Umbilical cord (tissue), 2 donors: ENCODE results near the gene NEURL1. TPM values are rescaled to one million over a fixed set of nuclear protein-coding genes. Genes with fewer than 3 reads are reported as not detected.

Experiments
- DNase-seq: peaks from one replicate; pipeline ENCODE4 v3.0.0-alpha.2; 2015; ENCODE audit warnings: low spot score
- total RNA-seq: library from RNA; depleted of rRNA; stranded (reverse); fragments of >200 nt; gene quantifications from one replicate; pipeline ENCODE4 v1.2.3, GENCODE V29; 2014; ENCODE audit warnings: low replicate concordance; ENCODE audit not compliant: insufficient read depth

Gene NEURL1
- total RNA-seq, 1 donor from 2014 or later: 0.24 TPM

DNA sequence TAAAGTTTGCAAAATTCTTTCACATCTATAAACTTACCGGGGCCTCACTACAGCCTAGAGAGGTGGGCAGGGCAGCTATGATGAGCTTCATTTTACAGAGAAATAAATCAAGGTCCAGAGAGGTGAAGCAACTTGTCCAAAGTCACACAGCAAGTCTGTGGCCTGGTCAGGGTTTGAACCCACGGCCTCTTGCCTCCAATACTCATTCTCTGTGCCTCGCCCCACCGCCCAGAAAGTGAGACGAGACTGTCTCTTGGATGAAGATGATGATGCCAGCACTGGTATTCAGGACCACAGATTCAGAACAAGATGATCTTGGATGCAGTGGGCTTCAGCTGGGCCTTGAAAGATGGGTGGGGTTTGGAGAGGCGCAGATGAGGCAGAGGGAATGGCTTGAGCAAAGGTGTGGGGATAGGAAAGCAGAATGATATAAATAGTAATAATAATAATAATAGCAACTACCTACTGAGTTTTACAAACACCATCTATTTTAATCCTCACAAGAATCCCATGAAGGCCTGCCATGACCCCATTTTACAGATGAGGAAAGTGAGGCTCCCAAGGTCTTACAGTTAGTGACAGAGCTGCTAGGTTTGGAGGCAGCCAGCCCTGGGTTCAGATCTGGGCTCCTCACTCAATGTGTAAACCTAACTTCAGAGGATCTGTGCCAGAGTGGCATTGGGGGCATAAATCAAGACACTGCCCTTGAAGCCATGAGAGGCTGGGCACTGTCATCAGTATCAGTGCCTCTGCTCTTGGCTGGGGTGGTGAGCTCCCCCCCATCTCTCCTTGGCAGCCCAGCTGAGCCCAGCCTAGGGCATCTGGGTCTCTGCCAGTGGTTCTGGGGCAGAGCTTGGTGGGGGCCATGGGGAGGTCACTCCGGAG is 70.0 kb downstream of the NEURL1 start:
- no peak for DNase-seq

DNA sequence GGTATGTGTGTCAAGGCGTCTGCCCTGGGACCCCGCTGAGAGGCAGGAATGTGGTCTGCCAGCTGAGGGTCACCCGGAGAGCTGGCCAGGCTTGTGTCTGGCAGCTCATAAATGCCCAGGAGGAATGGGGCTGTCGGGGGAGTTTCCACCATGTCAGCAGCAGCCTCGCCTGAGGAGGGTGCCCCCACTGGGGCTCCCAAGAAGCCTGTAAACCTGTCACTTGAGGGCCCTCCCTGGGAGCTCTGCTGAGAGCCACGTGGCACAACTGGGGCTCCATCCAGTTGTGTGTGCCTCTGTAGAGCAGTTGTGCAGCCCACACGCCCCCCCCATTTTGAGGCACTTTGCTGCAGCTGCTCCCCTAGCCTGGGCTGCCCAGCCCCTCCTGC is 70.6 kb downstream of the NEURL1 start:
- peak; percentile 40 for DNase-seq

DNA sequence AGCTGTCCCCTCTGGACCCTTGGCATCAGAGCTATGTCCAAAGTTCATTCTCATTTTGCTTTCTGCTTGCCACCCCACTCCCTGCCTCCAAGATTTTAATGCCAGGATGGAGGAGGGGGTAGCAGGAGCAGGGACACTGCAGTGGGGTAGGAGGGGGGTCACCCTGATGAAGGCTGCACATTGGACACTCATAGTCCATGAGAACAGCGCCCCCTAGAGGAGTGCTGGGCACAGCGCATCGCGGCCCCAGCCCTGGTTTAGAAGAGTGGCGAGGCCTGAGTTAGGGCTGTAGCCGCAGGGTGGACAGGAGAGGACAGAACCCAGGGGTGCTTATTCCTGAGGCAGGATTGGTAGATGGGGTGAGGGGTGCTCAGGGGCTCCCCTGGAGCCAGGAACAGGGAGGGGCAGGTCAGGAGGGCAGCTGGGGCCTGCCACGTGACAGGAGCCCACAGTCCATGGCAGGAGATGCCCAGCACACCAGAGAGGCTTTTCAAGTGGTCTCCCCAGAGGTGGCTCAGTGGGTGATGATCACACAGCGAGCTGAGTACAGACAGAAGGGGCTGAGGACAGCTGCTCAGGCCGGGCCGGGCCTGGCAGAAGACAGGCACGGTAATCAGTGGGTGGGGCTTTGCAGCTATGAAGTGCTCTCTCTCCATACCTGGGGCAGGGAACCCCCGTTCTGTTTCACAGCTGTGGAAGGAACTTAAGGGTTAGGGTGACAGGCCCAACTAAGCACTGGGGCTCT is 71.4 kb downstream of the NEURL1 start:
- DNase-seq: no peak

DNA sequence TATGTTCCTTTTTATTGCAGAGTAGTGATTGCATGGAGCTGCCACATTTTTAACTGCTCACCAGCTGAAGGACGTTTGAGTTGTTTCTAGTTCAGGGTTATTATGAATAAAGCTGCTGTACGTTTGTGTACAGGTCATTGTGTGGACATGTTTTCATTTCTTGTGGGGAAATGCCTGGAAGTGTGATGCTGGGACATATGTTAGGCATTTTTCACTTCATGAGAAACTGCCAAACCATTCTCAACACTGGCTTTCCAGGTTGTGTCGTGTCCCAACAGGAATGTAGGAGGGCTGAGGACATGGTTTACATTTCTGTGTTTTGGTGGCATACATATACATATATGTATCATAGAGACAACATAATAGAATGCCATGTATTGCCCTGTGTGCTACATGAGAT is 73.0 kb downstream of the NEURL1 start:
- DNase-seq: no peak

DNA sequence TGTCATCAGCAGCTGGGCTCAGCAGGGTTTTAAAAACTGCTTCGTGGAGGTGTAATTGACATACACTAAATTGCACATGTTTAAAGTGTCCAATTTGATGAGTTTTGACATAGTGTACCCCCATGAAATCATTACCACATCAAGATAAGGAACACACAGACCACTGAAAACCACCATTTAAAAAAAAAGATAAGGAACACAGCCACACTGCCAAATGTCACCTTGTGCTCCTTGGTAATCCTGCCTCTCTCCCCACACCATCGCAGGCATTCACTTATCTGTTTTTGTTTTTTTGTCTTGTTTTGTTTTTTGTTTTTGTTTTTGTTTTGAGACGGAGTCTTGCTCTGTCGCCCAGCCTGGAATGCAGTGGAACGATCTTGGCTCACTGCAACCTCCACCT is 75.0 kb downstream of the NEURL1 start:
- DNase-seq: no peak

DNA sequence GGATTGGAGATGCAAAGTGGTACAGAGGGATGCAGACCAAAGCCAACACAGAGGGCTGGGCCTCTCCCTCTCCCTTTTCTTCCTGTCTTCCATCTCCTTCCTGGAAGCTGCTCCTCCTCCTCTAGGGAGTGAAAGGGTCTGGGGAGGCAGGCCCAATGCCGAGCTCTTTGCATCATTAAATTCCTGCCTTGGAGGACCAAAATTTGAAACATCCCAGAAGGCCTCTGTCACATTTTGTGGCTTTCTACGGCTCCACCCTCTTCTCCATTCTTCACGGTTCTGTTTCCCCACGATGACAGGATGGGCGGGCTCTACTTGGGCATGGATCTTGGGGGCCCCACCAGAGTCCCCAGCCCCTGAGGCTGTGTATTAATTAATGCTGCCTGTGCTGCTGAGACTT is 76.4 kb downstream of the NEURL1 start:
- DNase-seq: peak; percentile 95

DNA sequence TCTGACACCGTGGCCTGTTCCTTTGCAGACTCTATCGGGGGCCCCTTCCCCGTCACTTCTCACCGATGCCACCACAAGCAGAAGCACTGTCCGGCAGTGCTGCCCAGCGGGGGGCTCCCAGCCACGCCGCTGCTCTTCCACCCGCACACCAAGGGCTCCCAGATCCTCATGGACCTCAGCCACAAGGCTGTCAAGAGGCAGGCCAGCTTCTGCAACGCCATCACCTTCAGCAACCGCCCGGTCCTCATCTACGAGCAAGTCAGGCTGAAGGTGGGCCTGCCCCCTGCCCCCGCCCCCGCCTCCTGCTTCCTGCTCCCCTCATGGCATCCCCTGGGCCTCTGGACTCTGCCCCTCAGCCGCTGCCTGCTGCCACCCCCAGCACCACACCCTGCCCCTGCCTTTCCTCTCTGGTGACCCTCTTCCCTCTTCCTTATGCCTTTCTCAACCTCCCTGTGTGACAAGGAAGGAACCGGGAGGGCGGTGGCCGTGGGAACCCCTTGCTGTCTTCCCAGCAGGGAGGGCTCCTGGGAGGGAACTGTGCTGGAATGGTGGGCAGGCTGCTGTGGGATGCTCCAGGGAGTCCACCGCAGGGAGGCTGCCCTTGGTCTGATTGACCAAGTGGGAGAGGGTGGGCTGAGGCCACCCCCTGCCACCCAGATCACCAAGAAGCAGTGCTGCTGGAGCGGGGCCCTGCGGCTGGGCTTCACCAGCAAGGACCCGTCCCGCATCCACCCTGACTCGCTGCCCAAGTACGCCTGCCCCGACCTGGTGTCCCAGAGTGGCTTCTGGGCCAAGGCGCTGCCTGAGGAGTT is 77.5 kb downstream of the NEURL1 start:
- DNase-seq: no peak

DNA sequence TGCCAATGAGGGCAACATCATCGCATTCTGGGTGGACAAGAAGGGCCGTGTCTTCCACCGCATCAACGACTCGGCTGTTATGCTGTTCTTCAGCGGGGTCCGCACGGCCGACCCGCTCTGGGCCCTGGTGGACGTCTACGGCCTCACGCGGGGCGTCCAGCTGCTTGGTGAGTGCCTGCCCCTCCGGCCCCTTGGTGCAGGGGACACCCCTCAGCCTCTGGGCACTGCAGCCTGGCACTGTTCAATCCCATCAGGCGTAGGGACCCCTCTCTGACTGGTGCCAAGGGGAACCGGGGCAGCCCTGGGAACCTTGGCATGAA is 78.1 kb downstream of the NEURL1 start:
- no peak for DNase-seq

DNA sequence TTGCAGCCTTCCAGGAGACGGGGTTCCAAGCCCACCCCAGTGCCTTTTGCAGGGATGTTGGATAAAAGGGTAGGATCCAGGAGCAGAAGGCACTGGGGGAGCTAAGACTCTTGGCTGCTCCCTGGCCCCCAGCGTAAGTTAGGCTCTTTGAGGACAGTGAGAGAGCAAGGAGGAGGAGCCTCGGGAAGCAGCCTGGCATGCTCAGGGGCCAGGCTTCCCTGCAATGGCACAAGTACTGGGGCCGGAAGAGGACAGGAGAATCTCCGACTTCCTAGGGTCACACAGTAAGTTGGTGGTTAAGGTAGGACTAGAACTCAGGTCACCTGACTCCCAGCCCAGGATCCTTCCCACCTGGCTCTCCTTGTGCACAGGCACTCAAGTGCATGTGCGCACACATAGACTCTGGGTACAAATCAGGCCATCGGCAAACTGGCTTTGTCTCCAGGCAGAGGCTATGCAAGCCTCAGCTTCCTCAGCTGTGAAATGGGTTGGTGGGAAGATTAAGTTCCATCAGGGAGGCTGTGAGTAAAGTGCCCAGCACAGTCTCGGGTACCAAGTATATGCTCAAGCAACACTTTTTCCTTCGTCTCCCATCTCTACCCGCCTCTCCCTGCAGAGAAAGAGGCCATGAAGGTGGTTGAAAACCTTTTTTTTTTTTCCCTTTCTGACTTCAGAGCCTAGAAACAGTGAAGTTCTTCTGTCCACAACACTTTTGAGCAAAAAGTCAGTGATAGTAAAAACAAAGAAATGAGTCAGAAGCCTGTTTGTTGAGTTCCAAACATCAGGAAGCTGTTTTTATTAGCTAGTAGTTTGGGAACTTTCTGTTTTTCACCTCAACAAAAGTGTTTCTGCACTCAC is 79.1 kb downstream of the NEURL1 start:
- no peak for DNase-seq

DNA sequence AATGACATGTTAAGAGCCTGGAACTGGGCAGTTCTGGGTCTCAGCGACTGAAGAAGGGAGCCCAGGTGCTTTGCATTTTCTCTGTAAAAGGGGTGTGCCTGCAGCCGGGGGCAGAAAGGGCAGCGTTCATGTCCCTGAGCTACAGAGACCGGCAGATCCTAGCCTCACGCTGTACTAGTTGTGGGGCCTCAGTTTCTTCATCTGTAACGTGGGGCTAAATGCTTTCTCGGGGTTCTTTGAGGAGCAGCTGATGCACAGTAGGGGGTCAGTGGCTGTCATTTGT is 79.6 kb downstream of the NEURL1 start:
- no peak for DNase-seq

DNA sequence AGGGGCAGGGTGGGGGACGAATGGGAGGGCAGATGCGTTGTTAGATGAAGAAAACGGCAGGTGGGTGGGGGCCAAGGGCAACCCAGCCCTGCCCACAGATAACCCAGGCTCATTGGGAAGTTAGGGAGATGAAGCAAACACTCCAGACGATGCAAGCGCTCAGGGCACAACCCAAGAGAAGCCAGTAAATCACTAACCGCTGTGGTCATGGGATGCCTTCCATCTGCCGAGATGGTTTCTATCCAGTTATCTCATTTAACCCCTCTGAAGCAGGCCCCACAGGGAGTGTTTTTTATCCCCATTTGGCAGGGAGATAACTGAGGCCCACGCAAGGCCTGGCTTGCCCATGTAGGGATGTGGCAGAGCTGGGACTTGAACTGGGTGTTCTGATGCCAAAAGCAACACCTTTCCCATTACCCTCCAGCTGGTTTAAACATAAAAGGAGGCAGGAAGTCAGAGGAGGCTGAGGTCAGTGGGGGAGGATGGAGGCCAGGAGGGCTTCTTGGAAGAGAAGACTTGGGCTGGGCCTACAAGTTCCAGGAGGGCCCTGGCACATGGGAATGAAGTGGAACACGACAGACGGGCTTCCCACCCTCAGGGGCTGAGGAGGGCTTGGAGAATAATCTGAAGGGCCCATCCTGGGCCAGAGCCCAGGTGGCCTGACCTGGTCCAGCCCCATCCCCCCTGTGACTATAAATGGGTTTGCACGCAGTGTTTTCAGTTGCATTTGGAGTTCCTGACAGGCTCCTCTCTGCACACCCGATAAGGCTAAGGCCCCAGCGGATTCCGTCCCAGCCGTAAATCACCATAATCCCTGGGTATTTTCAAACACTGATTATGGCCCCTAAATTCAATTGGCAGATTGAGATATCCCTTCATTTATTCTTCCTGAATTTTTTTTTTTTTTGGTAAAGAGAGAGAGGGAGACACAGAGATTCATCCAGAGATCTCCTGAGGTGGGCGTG is 80.9 kb downstream of the NEURL1 start:
- DNase-seq: peak; percentile 80

DNA sequence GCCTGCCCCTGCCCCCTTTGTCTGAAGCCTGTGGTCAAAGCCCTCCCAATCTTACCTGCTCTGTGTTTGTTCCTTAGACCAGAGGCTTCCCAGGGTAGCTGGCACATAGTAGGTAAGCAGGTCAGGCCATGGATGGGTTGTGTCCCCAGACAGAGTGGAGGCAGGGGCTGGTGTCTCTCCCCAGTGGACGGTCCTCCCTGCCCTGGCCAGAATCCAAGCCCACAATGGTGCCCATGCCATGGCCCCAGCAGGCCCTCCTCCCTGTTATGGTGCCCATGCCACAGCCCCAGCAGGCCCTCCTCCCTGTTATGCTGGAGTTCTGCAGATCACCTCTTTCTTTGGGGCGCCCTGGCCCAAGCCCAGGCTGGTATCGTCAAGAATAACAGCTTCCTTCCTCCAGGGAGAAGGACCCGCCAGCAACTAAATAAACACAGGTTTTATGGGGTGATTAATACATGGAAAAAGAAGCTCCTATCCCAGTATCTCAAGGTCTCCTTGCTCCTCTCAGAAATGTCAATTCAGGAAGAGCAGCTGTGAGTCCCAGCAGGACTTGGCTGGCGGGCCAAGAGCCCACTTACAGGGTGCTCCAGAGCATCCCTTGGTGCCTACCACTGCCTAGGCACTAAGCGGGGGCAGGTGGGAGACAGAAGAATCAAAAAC is 82.0 kb downstream of the NEURL1 start:
- DNase-seq: no peak

DNA sequence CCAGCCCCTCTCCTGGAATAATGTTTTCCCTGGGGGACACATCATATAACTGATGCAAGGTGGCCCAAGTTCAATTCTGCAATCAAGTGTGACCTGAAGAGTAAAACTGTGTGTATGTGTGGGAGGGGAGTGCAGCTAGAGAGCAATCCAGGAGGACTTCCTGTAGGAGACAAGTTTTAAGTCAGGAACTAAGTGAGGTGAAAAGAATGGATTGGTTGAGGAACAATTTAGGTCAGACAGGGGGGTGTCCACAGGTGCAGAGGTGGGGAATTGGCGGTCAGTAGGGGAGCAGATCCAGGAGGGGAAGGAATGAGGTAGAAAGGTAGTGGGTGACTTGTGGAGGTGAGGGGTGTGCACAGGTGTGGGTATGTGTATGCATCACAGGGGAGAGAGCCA is 82.6 kb downstream of the NEURL1 start:
- no peak for DNase-seq

DNA sequence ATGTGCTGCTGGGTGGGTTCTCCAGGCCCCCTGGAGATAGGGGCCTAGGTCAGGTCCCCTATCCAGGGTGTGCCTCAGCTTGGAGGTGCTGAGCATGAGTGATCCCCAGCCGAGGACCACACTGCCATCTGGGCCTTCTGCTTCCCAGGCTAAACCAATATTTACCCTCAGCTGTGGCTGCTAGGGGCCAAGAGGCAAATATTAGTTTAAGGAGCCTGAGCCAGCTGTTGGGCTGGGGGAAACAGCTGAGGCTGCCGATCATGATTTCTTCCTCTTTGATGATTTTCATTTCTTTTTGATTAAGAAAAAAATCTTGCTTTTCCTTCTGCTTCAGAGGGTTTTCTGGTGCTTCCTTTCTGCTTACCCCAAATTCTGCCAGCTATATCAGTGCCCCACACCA is 83.4 kb downstream of the NEURL1 start:
- DNase-seq: no peak

DNA sequence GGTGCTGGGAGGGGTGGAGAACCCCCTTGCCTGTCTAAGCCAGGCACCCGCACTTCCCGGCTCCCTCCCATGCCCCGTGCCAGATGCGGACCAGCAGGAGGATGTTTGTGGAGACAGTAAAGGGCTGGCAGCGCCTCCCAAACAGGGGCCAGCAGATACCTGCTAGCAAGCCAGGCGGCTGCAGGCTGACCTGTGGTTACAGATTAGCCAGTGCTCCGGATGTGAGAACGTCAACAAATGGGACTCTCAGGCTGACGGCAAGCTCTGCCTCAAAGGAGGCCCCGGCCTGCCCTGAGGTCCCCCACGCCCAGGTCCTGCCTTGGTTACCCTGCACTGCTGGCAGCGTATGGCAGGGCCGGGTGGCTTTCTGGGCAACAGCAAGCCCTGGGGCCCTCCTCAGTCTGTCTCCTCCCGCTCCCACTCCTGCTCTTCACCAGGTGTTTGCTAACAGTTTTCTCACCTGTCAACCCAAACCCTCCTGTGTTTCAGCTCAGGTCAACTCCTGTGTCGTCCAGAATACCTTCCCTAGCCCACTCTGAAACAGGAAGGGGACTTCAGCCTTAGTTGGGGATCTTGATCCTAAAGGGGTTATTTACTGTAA is 85.4 kb downstream of the NEURL1 start:
- no peak for DNase-seq

DNA sequence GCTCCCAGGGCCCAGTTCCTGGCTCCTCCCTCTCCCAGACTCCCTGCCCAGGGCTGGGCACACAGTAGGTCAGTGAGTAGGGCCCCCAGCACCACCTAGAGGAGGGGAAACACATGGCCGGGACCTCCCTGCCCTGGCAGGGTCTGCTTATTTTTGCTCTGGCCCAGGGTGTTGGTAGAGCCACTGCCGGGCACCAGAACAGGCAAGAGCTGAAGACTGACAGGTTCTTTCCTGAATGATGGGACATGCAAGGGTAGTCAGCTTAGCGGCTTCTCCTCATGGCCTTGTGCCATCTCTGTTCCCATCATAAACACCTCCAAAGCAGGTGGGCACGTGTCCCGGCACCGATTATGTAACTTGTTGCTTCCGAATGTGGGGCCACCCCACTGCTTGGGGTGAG is 86.5 kb downstream of the NEURL1 start:
- no peak for DNase-seq

DNA sequence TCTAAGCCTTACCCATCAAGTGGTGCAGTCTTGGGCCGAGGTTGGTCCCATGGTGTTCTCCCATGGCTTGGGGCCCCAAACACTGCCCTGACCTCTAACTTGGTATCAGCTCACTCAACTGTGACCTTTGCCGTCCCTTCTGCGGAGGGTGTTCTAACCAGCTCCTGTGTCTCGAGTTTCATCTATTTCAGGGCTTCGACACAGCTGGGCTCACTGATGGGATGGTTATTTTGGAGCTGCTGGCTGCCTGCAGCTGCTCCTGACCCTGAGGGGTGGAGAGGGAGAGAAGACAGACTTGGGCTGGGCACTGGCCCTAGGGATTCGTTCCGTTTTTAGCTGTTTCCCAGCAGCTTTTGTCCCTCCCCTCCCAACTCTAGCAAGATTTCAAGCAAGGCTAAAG is 86.9 kb downstream of the NEURL1 start:
- DNase-seq: no peak

DNA sequence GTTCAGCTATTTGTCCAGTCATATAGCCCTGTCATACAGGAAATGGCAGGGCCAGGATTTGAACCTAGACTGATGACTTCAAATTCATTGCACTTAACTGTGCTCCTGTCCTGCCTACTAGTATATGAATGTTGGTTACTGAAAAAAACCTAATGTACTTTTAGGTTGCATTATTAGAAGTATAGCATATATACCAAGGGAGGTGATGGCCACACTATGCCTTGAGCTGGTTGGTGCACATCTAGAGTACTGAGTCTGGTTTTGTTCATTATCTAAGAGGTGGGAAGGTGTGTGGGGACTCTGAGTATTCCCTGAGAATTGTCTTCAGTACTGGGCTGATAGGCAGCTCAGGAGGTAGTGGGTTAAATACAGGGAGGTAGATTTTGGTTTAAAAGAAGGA is 88.0 kb downstream of the NEURL1 start:
- no peak for DNase-seq

DNA sequence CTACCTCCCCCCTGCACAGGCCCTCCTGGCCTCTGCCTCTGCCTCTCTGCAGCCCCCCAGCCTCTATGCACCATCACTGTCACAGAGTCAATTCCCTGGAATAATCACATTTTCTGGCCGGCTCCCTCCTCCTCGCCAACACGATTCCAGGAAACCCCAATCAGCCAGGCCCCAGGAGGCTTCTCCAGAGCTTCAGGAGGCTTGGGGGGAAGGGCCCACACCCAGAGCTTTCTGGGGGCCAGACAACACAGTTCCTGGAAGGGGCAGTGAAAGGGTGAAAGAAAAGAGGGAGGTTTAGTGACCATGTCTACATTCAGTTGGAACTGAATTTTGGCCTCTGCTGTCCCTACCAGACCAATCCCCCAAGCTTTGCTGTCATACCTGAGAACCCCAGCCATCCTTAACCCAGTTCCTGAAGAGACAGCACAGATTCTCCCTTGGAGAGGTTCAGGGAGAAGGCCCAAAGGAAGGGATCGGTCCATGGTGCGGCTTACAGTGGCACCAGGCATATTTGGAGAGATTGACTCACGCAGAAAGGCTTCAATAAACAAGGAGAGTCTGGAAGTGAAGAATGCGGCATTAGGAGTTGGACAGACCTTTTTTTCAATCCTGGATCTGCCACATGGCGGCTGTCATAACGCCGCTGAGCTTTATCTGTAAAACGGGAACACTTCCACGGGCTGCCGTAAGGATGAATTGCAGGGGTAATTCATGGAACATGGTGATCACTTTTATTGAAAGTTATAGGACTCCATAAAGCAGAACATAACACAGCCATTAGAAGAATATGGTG is 89.0 kb downstream of the NEURL1 start:
- DNase-seq: peak; percentile 49
